Measurements from ENCODE around the gene PLA2G4E. TPM values are rescaled to one million over a fixed set of nuclear protein-coding genes. Genes with fewer than 3 reads are reported as not detected.

PLA2G4E gene
- total RNA-seq, 1 experiment from 2014 or later, result not detected

DNA sequence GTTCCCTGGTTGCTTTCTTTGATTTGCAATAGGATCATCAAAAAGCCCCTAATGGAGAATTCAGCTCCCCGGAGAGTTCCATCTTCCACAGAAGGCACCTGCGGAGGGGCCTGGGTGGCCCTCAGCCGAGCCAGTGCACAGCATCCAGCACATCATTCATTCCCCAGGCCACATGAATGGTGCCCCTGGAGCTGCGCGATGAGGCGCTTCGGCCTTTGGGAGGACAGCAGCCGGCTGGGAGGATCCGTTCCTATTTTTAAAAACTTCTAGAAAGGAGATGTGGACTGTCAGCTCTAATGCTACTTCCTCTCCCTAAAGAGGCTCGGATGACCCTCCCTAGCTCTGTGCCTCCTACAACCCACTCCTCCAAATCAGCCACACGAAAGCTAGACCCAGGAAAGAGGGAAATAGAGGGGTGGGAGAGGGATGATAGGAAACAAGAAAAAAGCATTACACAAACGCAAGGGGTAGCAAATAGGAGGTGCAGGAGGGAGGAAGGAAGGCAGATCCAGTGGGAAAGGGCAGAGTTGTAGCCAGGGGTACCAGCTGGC lies 68.8 kb downstream of the PLA2G4E start:
- in situ Hi-C loops (cut with HindIII; ENCODE audit: low pct_unique_long_range_greater_than_20kb, low sequenced_read_pairs) (no loop called here), intact Hi-C loops (cut with micrococcal nuclease; ENCODE audit: unreplicated experiment) (no loop called here)
- Histone ChIP-seq H3K9me3 (ENCODE audit: control insufficient read depth, insufficient read depth, low read depth, low read length) (no peaks in the 10 kb centered on the region), H3K36me3 (ENCODE audit: control insufficient read depth, insufficient read depth, low read length) (no peaks in the 10 kb centered on the region), H3K27me3 (ENCODE audit: control insufficient read depth, insufficient read depth, low read length) (no peaks in the 10 kb centered on the region), H3K4me1 (ENCODE audit: control insufficient read depth, insufficient read depth, low read length) (peaks cover 30% of the 10 kb centered on the region), H3K27ac (ENCODE audit: low read length) (no peak overlapping the region), H3K4me3 (ENCODE audit: low read depth in 2 of 2, low read length in 2 of 2) (no peak overlapping the region)
- no peak for ATAC-seq
- ChIA-PET POLR2A (no interaction called here), CTCF (no interaction called here)
- TF ChIP-seq TCF7L2 (IDR thresholded peaks at IDR 0.05; ENCODE audit: low read depth, low read length) (no peak), SIN3A (IDR thresholded peaks at IDR 0.05; ENCODE audit: borderline replicate concordance, insufficient read depth, low read depth, low read length) (no peak), POLR2AphosphoS5 (IDR thresholded peaks at IDR 0.05; ENCODE audit: low read depth, low read length) (no peak)
- TF ChIP-seq, protein P1, sequence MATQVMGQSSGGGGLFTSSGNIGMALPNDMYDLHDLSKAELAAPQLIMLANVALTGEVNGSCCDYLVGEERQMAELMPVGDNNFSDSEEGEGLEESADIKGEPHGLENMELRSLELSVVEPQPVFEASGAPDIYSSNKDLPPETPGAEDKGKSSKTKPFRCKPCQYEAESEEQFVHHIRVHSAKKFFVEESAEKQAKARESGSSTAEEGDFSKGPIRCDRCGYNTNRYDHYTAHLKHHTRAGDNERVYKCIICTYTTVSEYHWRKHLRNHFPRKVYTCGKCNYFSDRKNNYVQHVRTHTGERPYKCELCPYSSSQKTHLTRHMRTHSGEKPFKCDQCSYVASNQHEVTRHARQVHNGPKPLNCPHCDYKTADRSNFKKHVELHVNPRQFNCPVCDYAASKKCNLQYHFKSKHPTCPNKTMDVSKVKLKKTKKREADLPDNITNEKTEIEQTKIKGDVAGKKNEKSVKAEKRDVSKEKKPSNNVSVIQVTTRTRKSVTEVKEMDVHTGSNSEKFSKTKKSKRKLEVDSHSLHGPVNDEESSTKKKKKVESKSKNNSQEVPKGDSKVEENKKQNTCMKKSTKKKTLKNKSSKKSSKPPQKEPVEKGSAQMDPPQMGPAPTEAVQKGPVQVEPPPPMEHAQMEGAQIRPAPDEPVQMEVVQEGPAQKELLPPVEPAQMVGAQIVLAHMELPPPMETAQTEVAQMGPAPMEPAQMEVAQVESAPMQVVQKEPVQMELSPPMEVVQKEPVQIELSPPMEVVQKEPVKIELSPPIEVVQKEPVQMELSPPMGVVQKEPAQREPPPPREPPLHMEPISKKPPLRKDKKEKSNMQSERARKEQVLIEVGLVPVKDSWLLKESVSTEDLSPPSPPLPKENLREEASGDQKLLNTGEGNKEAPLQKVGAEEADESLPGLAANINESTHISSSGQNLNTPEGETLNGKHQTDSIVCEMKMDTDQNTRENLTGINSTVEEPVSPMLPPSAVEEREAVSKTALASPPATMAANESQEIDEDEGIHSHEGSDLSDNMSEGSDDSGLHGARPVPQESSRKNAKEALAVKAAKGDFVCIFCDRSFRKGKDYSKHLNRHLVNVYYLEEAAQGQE (IDR thresholded peaks at IDR 0.05; ENCODE audit: insufficient read depth in 1 of 2, low read depth in 2 of 2, low read length in 1 of 2), result no peak
- TF ChIP-seq, protein P2, sequence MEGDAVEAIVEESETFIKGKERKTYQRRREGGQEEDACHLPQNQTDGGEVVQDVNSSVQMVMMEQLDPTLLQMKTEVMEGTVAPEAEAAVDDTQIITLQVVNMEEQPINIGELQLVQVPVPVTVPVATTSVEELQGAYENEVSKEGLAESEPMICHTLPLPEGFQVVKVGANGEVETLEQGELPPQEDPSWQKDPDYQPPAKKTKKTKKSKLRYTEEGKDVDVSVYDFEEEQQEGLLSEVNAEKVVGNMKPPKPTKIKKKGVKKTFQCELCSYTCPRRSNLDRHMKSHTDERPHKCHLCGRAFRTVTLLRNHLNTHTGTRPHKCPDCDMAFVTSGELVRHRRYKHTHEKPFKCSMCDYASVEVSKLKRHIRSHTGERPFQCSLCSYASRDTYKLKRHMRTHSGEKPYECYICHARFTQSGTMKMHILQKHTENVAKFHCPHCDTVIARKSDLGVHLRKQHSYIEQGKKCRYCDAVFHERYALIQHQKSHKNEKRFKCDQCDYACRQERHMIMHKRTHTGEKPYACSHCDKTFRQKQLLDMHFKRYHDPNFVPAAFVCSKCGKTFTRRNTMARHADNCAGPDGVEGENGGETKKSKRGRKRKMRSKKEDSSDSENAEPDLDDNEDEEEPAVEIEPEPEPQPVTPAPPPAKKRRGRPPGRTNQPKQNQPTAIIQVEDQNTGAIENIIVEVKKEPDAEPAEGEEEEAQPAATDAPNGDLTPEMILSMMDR (IDR thresholded peaks at IDR 0.05), result no peak
- no peak for DNase-seq (ENCODE audit: low read depth, low spot score)
- no TSS peak for BruUV-seq (replicated peaks)

DNA sequence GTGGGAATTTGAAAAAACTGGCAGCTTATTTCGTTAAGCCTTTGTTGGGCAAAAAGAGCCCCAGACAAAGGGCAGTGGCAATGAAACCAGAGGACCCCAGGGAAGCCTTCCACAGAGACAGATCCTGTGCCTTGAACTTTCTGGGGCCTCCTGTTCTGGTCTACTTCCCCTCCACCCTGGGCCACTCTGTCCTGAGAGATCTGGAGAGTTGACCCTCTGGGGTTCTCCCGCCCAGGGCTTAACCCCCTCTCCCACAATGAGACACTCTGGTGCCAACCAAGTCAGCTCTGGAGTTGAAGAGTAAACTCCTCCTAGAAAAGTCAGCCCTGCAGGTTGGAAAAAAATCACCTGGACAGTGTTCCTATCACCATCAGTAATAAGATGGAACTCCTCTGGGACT lies 69.3 kb downstream of the PLA2G4E start:
- BruUV-seq (replicated peaks), result no TSS peak
- ATAC-seq, result no peak
- ChIA-PET CTCF (no interaction called here), POLR2A (no interaction called here)
- in situ Hi-C loops (cut with HindIII; ENCODE audit: low pct_unique_long_range_greater_than_20kb, low sequenced_read_pairs), result no loop called here
- no peak overlapping the region for H3K4me3 ChIP-seq (ENCODE audit: low read depth in 2 of 2, low read length in 2 of 2)
- no peaks in the 10 kb centered on the region for H3K36me3 ChIP-seq (ENCODE audit: control insufficient read depth, insufficient read depth, low read length)
- no peaks in the 10 kb centered on the region for H3K27me3 ChIP-seq (ENCODE audit: control insufficient read depth, insufficient read depth, low read length)
- DNase-seq (ENCODE audit: low read depth, low spot score), result no peak
- no peak overlapping the region for H3K27ac ChIP-seq (ENCODE audit: low read length)
- peaks cover 29% of the 10 kb centered on the region for H3K4me1 ChIP-seq (ENCODE audit: control insufficient read depth, insufficient read depth, low read length)
- no peaks in the 10 kb centered on the region for H3K9me3 ChIP-seq (ENCODE audit: control insufficient read depth, insufficient read depth, low read depth, low read length)
- TF ChIP-seq, protein P2 (IDR thresholded peaks at IDR 0.05), result no peak
- no peak for TF ChIP-seq POLR2AphosphoS5 (IDR thresholded peaks at IDR 0.05; ENCODE audit: low read depth, low read length)
- TF ChIP-seq, protein P1 (IDR thresholded peaks at IDR 0.05; ENCODE audit: insufficient read depth in 1 of 2, low read depth in 2 of 2, low read length in 1 of 2), result no peak
- no peak for TF ChIP-seq SIN3A (IDR thresholded peaks at IDR 0.05; ENCODE audit: borderline replicate concordance, insufficient read depth, low read depth, low read length)
- TF ChIP-seq TCF7L2 (IDR thresholded peaks at IDR 0.05; ENCODE audit: low read depth, low read length), result no peak
- intact Hi-C loops (cut with micrococcal nuclease; ENCODE audit: unreplicated experiment), result no loop called here
